Activated naive CD8-positive, alpha-beta T cell treated with anti-CD3 and anti-CD28 coated beads for 36 hours (primary cell): ENCODE results near the gene GPR87. TPM values are rescaled to one million over a fixed set of nuclear protein-coding genes. Genes with fewer than 3 reads are reported as not detected.

ENCODE experiments used
- DNase-seq: peaks from one replicate; pipeline ENCODE4 v3.0.0; 2021
- H3K27ac Mint-ChIP-seq: one replicate; pipeline ENCODE4 v1.8.0; 2022; ENCODE audit warnings: mild to moderate bottlenecking, moderate library complexity, mixed read lengths
- H3K27me3 Mint-ChIP-seq: one replicate; pipeline ENCODE4 v1.8.0; 2022; ENCODE audit warnings: mild to moderate bottlenecking, mixed read lengths
- H3K36me3 Mint-ChIP-seq: one replicate; pipeline ENCODE4 v1.8.0; 2021; ENCODE audit warnings: mild to moderate bottlenecking, mixed read lengths
- H3K4me1 Mint-ChIP-seq: one replicate; pipeline ENCODE4 v1.8.0; 2021; ENCODE audit warnings: mixed read lengths
- H3K4me3 Mint-ChIP-seq: one replicate; pipeline ENCODE4 v1.8.0; 2022; ENCODE audit warnings: mild to moderate bottlenecking, moderate library complexity, mixed read lengths
- H3K9me3 Mint-ChIP-seq: one replicate; pipeline ENCODE4 v1.8.0; 2022; ENCODE audit warnings: mixed read lengths
- total RNA-seq, 2 experiments: library from RNA; stranded (reverse); gene quantifications; one replicate each; pipeline ENCODE4 v1.2.3, GENCODE V29; 2021

GPR87 gene
- total RNA-seq, 2 experiments from 2014 or later = not detected

GRCh38 chr3:151327571-151328198 is 11.1 kb upstream of the GPR87 start:
- no peak for DNase-seq
- no peaks in the 10 kb centered on the region for H3K36me3 Mint-ChIP-seq

DNA sequence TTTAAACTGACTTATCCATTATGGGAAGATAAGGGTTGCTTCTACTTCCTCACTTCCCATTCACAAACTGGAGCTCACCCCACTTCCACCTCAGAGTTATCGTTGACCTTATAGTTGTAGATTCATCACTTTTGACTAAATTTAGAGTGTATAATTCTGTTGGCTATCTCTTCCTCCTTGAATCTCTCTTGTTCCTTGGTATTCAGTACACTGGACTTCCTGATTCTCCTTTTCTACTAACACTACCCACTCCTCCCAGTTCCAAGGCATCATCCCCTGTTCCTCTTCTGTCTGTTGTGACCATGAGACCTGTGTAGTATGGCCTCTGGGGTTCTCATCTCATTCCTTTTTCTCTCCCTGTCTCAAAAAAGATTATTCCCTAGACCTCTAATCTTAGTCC is 5.9 kb upstream of the GPR87 start:
- no peak overlapping the region for H3K4me3 Mint-ChIP-seq

More at GRCh38 chr3:151327571-151328198, 11.1 kb upstream of the GPR87 start:
- Mint-ChIP-seq H3K4me3 (no peak overlapping the region), H3K27ac (no peak overlapping the region), H3K4me1 (peaks cover 7% of the 10 kb centered on the region), H3K27me3 (peaks cover 18% of the 10 kb centered on the region), H3K9me3 (no peaks in the 10 kb centered on the region)

DNA sequence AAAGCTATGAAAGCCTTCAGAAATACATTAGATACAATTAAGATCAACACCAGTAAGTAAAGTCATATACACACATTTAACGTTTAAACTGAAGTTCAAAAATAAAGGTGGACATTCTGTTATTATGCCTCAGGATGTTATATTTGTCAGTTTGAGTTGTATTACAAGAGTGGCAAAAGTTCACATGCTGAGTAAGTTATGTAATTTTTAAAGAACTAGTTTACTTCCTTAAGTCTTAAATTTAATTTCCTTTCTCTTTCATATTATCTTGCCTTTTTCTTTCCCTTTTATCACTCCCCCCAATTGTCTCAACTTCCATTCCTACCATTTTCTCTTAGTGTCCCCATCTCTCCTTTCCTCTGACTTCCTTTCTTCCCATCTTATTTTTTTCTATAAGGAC is 4.9 kb upstream of the GPR87 start:
- no peak overlapping the region for H3K4me3 Mint-ChIP-seq
- H3K27me3 Mint-ChIP-seq = peaks cover 6% of the 10 kb centered on the region
- H3K27ac Mint-ChIP-seq = no peak overlapping the region
- H3K9me3 Mint-ChIP-seq = no peaks in the 10 kb centered on the region
- peaks cover 9% of the 10 kb centered on the region for H3K4me1 Mint-ChIP-seq
- DNase-seq = no peak
- H3K36me3 Mint-ChIP-seq = no peaks in the 10 kb centered on the region

More for the DNA sequence above, 5.9 kb upstream of the GPR87 start:
- Mint-ChIP-seq H3K27ac (no peak overlapping the region), H3K36me3 (no peaks in the 10 kb centered on the region), H3K27me3 (peaks cover 6% of the 10 kb centered on the region), H3K4me1 (peaks cover 5% of the 10 kb centered on the region), H3K9me3 (no peaks in the 10 kb centered on the region)
- DNase-seq = no peak

DNA sequence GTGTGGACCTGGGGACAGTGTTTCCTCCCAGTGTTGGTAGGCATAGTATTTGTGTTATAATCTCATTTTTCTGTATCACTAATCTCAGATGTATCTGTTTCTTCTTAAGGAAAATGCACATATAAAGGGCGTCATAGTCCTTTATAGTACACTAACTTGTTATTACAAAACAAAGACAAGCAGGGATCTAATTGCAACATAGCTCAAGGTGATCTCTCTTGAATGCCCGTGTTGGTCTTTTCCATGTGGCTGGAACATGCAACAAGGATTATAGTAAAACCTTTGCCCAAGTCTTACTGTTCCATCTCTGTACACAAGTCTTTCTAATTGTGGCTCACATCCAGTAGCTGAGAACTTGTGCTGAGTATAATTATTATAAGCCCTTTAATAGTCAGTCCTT is 3.5 kb upstream of the GPR87 start:
- Mint-ChIP-seq H3K9me3 (no peaks in the 10 kb centered on the region), H3K4me1 (peaks cover 14% of the 10 kb centered on the region), H3K27me3 (no peaks in the 10 kb centered on the region), H3K36me3 (no peaks in the 10 kb centered on the region), H3K27ac (no peak overlapping the region), H3K4me3 (no peak overlapping the region)
- DNase-seq = no peak

GRCh38 chr3:151319628-151320027 is 3.0 kb upstream of the GPR87 start:
- no peak overlapping the region for H3K27ac Mint-ChIP-seq
- H3K4me3 Mint-ChIP-seq = no peak overlapping the region
- no peaks in the 10 kb centered on the region for H3K9me3 Mint-ChIP-seq
- no peak for DNase-seq
- H3K36me3 Mint-ChIP-seq = no peaks in the 10 kb centered on the region
- H3K4me1 Mint-ChIP-seq = peaks cover 14% of the 10 kb centered on the region
- H3K27me3 Mint-ChIP-seq = no peaks in the 10 kb centered on the region

GRCh38 chr3:151318991-151319390 is 2.4 kb upstream of the GPR87 start:
- DNase-seq = no peak
- no peak overlapping the region for H3K27ac Mint-ChIP-seq
- H3K36me3 Mint-ChIP-seq = no peaks in the 10 kb centered on the region
- H3K27me3 Mint-ChIP-seq = no peaks in the 10 kb centered on the region
- H3K4me1 Mint-ChIP-seq = peaks cover 14% of the 10 kb centered on the region
- no peak overlapping the region for H3K4me3 Mint-ChIP-seq
- no peaks in the 10 kb centered on the region for H3K9me3 Mint-ChIP-seq

DNA sequence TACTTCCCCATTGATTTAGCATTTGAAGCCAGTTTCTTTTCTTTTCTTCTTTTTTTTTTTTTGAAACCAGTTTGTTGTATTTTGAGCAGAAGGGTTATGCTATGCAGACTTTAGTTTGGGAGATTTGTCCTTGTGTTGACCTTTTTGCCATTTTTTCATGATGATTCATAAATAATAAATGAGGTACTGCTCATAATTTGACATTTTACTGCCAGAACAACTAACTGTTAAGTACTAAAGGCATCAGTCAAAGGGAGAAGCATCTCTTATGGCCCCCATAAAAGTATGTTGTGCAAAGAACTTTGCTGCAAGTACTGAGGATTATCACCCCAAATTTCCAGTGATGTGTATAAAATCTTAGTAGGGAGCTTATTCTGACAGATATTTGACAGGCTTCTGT is 1.7 kb upstream of the GPR87 start:
- no peak for DNase-seq
- no peak overlapping the region for H3K27ac Mint-ChIP-seq

GRCh38 chr3:151315846-151316245 is 774 bp downstream of the GPR87 start:
- no peak for DNase-seq
- Mint-ChIP-seq H3K27ac (no peak overlapping the region), H3K9me3 (no peaks in the 10 kb centered on the region), H3K36me3 (no peaks in the 10 kb centered on the region), H3K4me3 (no peak overlapping the region), H3K4me1 (peaks cover 11% of the 10 kb centered on the region), H3K27me3 (no peaks in the 10 kb centered on the region)

More for the DNA sequence above, 1.7 kb upstream of the GPR87 start:
- no peaks in the 10 kb centered on the region for H3K9me3 Mint-ChIP-seq
- no peak overlapping the region for H3K4me3 Mint-ChIP-seq
- H3K4me1 Mint-ChIP-seq = peaks cover 14% of the 10 kb centered on the region
- H3K36me3 Mint-ChIP-seq = no peaks in the 10 kb centered on the region
- no peaks in the 10 kb centered on the region for H3K27me3 Mint-ChIP-seq

DNA sequence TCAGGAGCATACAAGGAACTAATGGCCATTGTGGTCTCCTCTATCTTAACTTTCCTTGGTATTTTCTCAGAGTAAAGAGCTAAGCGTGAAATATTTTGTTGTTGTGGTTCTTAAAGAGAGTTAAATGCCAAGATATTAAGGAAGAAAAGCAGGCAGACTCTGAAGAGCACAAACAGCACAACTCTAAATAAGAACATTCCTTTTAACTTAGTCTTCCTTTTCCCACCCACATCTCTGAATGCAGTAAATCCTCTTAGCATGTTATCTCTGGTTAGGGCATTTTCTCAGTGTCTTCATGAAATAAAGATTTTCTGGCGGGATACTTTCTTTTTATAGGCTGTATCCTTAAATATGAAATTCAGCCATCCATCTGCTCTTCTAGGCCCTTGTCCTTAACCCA is 1.5 kb downstream of the GPR87 start:
- Mint-ChIP-seq H3K36me3 (no peaks in the 10 kb centered on the region), H3K27me3 (no peaks in the 10 kb centered on the region), H3K27ac (no peak overlapping the region), H3K9me3 (no peaks in the 10 kb centered on the region), H3K4me1 (peaks cover 11% of the 10 kb centered on the region), H3K4me3 (no peak overlapping the region)
- no peak for DNase-seq

DNA sequence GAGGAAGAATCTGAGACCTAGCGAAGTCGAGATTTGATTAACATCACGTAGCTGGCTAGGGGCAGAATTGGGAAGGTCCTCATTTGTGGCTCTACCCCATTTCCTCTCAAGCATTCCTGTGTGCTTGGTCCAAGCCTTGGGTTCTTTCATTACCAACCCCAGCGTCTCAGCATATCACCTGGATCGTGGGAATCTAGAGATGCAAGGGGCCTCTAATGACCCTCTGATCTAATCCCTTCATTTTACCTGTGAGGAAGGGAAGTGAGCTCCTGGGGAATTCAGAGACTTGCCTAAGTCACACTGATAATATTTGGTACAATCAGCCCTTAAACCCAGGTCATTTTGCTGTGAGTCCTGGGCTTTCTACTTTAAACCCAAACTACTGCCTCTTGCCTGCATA is 2.0 kb downstream of the GPR87 start:
- H3K27ac Mint-ChIP-seq = no peak overlapping the region
- no peak overlapping the region for H3K4me3 Mint-ChIP-seq
- H3K27me3 Mint-ChIP-seq = no peaks in the 10 kb centered on the region

GRCh38 chr3:151314137-151314536 is 2.5 kb downstream of the GPR87 start:
- H3K4me3 Mint-ChIP-seq = no peak overlapping the region
- H3K4me1 Mint-ChIP-seq = peaks cover 11% of the 10 kb centered on the region
- no peaks in the 10 kb centered on the region for H3K9me3 Mint-ChIP-seq
- H3K36me3 Mint-ChIP-seq = no peaks in the 10 kb centered on the region
- H3K27me3 Mint-ChIP-seq = no peaks in the 10 kb centered on the region
- no peak overlapping the region for H3K27ac Mint-ChIP-seq
- DNase-seq = no peak

More for the DNA sequence above, 2.0 kb downstream of the GPR87 start:
- H3K36me3 Mint-ChIP-seq = no peaks in the 10 kb centered on the region
- no peak for DNase-seq
- peaks cover 11% of the 10 kb centered on the region for H3K4me1 Mint-ChIP-seq
- H3K9me3 Mint-ChIP-seq = no peaks in the 10 kb centered on the region

- no peaks in the 10 kb centered on the region for H3K27me3 Mint-ChIP-seq
These were observed 3.6 kb downstream of the GPR87 start for GRCh38 chr3:151312972-151313371.

GRCh38 chr3:151309566-151309965 is 7.1 kb downstream of the GPR87 start:
- Mint-ChIP-seq H3K36me3 (peaks cover 2% of the 10 kb centered on the region), H3K4me1 (peaks cover 31% of the 10 kb centered on the region), H3K4me3 (no peak overlapping the region), H3K9me3 (no peaks in the 10 kb centered on the region), H3K27me3 (no peaks in the 10 kb centered on the region), H3K27ac (no peak overlapping the region)
- no peak for DNase-seq

More at GRCh38 chr3:151312972-151313371, 3.6 kb downstream of the GPR87 start:
- Mint-ChIP-seq H3K4me1 (peaks cover 10% of the 10 kb centered on the region), H3K36me3 (no peaks in the 10 kb centered on the region), H3K4me3 (no peak overlapping the region), H3K9me3 (no peaks in the 10 kb centered on the region), H3K27ac (no peak overlapping the region)
- no peak for DNase-seq

GRCh38 chr3:151307583-151308488 is 8.8 kb downstream of the GPR87 start:
- H3K4me1 Mint-ChIP-seq = peaks cover 39% of the 10 kb centered on the region
- peaks cover 2% of the 10 kb centered on the region for H3K36me3 Mint-ChIP-seq
- H3K4me3 Mint-ChIP-seq = no peak overlapping the region
- peaks cover 9% of the 10 kb centered on the region for H3K27me3 Mint-ChIP-seq
- no peak overlapping the region for H3K27ac Mint-ChIP-seq
- no peaks in the 10 kb centered on the region for H3K9me3 Mint-ChIP-seq
- DNase-seq = no peak

DNA sequence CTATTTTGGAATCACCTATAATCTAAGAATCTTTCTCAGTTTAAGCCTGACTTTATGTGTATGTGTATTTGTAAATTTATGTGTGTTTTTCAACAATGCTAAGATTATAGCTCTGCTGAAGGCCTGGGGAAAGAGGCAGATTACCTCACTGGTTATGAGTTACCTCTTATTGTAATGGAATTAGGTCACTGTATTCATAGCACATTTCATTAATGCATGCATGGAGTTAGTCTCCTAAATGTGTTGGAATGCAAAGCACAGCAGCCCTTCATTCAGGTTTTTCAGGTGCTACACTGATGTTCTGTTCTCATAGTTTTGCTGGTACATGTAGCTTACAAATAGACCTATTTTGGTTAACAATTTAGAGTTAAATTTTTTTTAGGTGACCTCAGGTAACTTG is 9.5 kb downstream of the GPR87 start:
- no peak overlapping the region for H3K27ac Mint-ChIP-seq
- H3K36me3 Mint-ChIP-seq = peaks cover 2% of the 10 kb centered on the region
- H3K4me1 Mint-ChIP-seq = peaks cover 43% of the 10 kb centered on the region
- H3K4me3 Mint-ChIP-seq = no peak overlapping the region
- DNase-seq = no peak
- no peaks in the 10 kb centered on the region for H3K9me3 Mint-ChIP-seq
- peaks cover 12% of the 10 kb centered on the region for H3K27me3 Mint-ChIP-seq
